SK-N-SH treated with all-trans-retinoic acid at 6 μM for 48 hours (cell line): ENCODE measurements around the gene GOLGA1.

ENCODE experiments used
- ATAC-seq: fragments of 200-7000 bp; cut with Tn5 transposase; 3 replicates; pipeline ENCODE4 v1.9.1; 2020; ENCODE audit warnings: mild to moderate bottlenecking, moderate library complexity
- ARNTL ChIP-seq: fragments of 450-650 bp; formaldehyde crosslinking; IDR thresholded peaks from 2 replicates; pipeline ENCODE4 v1.5.0; 2020; ENCODE audit warnings: low read depth, mild to moderate bottlenecking, moderate library complexity, borderline replicate concordance
- BACH2 ChIP-seq: fragments of 250-450 bp; sonication (Bioruptor Pico); IDR thresholded peaks from 2 replicates; pipeline ENCODE4 v1.9.0; 2021; ENCODE audit warnings: mild to moderate bottlenecking, borderline replicate concordance
- CREB5 ChIP-seq: fragments of 250-450 bp; sonication (Bioruptor Pico); IDR thresholded peaks from 2 replicates; pipeline ENCODE4 v1.5.1; 2020; ENCODE audit warnings: low read depth, mild to moderate bottlenecking, moderate library complexity
- CSDC2 ChIP-seq: fragments of 250-450 bp; sonication (Bioruptor Pico); IDR thresholded peaks from 2 replicates; pipeline ENCODE4 v1.5.0; 2020; ENCODE audit warnings: mild to moderate bottlenecking, moderate library complexity
- CSRNP3 ChIP-seq: fragments of 250-450 bp; sonication (Bioruptor Pico); IDR thresholded peaks from 2 replicates; pipeline ENCODE4 v1.5.1; 2021; ENCODE audit warnings: mild to moderate bottlenecking, moderate library complexity
- ESRRG ChIP-seq: fragments of 250-450 bp; sonication (Bioruptor Pico); IDR thresholded peaks from 2 replicates; pipeline ENCODE4 v1.6.1; 2021; ENCODE audit warnings: mild to moderate bottlenecking
- GLIS3 ChIP-seq: fragments of 250-450 bp; sonication (Bioruptor Pico); IDR thresholded peaks from 2 replicates; pipeline ENCODE4 v1.5.0; 2020; ENCODE audit warnings: mild to moderate bottlenecking, moderate library complexity
- ISL1 ChIP-seq: fragments of 250-450 bp; sonication (Bioruptor Pico); IDR thresholded peaks from 2 replicates; pipeline ENCODE4 v2.1.2; 2022; ENCODE audit warnings: mild to moderate bottlenecking, moderate library complexity
- OSR1 ChIP-seq: fragments of 250-450 bp; sonication (Bioruptor Pico); IDR thresholded peaks from 2 replicates; pipeline ENCODE4 v1.8.0; 2022; ENCODE audit warnings: moderate library complexity, mild to moderate bottlenecking, inconsistent platforms
- PATZ1 ChIP-seq: fragments of 250-450 bp; sonication (Bioruptor Pico); IDR thresholded peaks from 2 replicates; pipeline ENCODE4 v1.8.0; 2020; ENCODE audit warnings: mild to moderate bottlenecking, moderate library complexity, borderline replicate concordance
- PPARA ChIP-seq: fragments of 250-450 bp; sonication (Bioruptor Pico); IDR thresholded peaks from 2 replicates; pipeline ENCODE4 v1.5.0; 2020; ENCODE audit warnings: mild to moderate bottlenecking, borderline replicate concordance
- RARB ChIP-seq: fragments of 250-450 bp; sonication (Bioruptor Pico); IDR thresholded peaks from 2 replicates; pipeline ENCODE4 v1.8.0; 2021; ENCODE audit warnings: mild to moderate bottlenecking, moderate library complexity
- SNAI2 ChIP-seq: fragments of 250-450 bp; sonication (Bioruptor Pico); IDR thresholded peaks from 2 replicates; pipeline ENCODE4 v1.5.0; 2020; ENCODE audit warnings: mild to moderate bottlenecking, moderate library complexity
- TCF4 ChIP-seq: fragments of 250-450 bp; sonication (Bioruptor Pico); IDR thresholded peaks from 2 replicates; pipeline ENCODE4 v1.8.0; 2021; ENCODE audit warnings: mild to moderate bottlenecking, moderate library complexity, borderline replicate concordance
- TOX ChIP-seq: fragments of 250-450 bp; sonication (Bioruptor Pico); IDR thresholded peaks from 2 replicates; pipeline ENCODE4 v1.8.0; 2021; ENCODE audit warnings: mild to moderate bottlenecking, moderate library complexity, borderline replicate concordance
- TSHZ2 ChIP-seq: fragments of 250-450 bp; sonication (Bioruptor Pico); IDR thresholded peaks from 2 replicates; pipeline ENCODE4 v1.5.0; 2020; ENCODE audit warnings: mild to moderate bottlenecking, moderate library complexity
- ZC3H10 ChIP-seq: fragments of 250-450 bp; sonication (Bioruptor Pico); IDR thresholded peaks from 2 replicates; pipeline ENCODE4 v1.5.1; 2021; ENCODE audit warnings: mild to moderate bottlenecking, moderate library complexity
- ZFP3 ChIP-seq: fragments of 250-450 bp; sonication (Bioruptor Pico); IDR thresholded peaks from 2 replicates; pipeline ENCODE4 v1.5.0; 2020; ENCODE audit warnings: mild to moderate bottlenecking, moderate library complexity
- ZFP30 ChIP-seq: fragments of 450-650 bp; formaldehyde crosslinking; IDR thresholded peaks from 2 replicates; pipeline ENCODE4 v1.5.0; 2022; ENCODE audit warnings: mild to moderate bottlenecking, moderate library complexity
- ZNF565 ChIP-seq: fragments of 450-650 bp; formaldehyde crosslinking; conservative IDR thresholded peaks from 2 replicates; pipeline ENCODE4 v1.5.0; 2020; ENCODE audit warnings: low read depth, mild to moderate bottlenecking, moderate library complexity
- ZNF70 ChIP-seq: fragments of 450-650 bp; formaldehyde crosslinking; IDR thresholded peaks from 2 replicates; pipeline ENCODE4 v1.5.0; 2020; ENCODE audit warnings: mild to moderate bottlenecking, moderate library complexity
- ZNF8 ChIP-seq: fragments of 450-650 bp; formaldehyde crosslinking; IDR thresholded peaks from 2 replicates; pipeline ENCODE4 v1.5.0; 2020; ENCODE audit warnings: mild to moderate bottlenecking, moderate library complexity

Gene GOLGA1

GRCh38 chr9:124954255-124954654 is 13.4 kb upstream of the GOLGA1 start:
- ATAC-seq = no peak

GRCh38 chr9:124950050-124950718 is 9.3 kb upstream of the GOLGA1 start:
- TF ChIP-seq CSDC2 (no peak), RARB (no peak), ISL1 (no peak), ZNF70 (CRISPR knock-in tag) (no peak)
- TF ChIP-seq, all 23 proteins: peak for 0

More at GRCh38 chr9:124954255-124954654, 13.4 kb upstream of the GOLGA1 start:
- TF ChIP-seq TCF4 = no peak
- no peak for TF ChIP-seq CSRNP3
- no peak for TF ChIP-seq GLIS3 (CRISPR knock-in tag)
- TF ChIP-seq ZFP3 (CRISPR knock-in tag) = no peak
- no peak for TF ChIP-seq ZNF70 (CRISPR knock-in tag)
- TF ChIP-seq OSR1 = no peak
- no peak for TF ChIP-seq ZNF565 (CRISPR knock-in tag)
- TF ChIP-seq, all 23 proteins: peak for 0

GRCh38 chr9:124949387-124949786 is 8.5 kb upstream of the GOLGA1 start:
- TF ChIP-seq ZNF8 (CRISPR knock-in tag) (no peak), ZFP30 (CRISPR knock-in tag) (no peak)

More at GRCh38 chr9:124950050-124950718, 9.3 kb upstream of the GOLGA1 start:
- no peak for ATAC-seq

GRCh38 chr9:124947727-124948391 is 7.0 kb upstream of the GOLGA1 start:
- no peak for TF ChIP-seq ZC3H10 (CRISPR knock-in tag)
- no peak for TF ChIP-seq ZFP3 (CRISPR knock-in tag)
- no peak for TF ChIP-seq GLIS3 (CRISPR knock-in tag)
- TF ChIP-seq CREB5 (CRISPR knock-in tag) = no peak
- no peak for TF ChIP-seq ZNF565 (CRISPR knock-in tag)
- no peak for TF ChIP-seq BACH2 (CRISPR knock-in tag)
- TF ChIP-seq SNAI2 (CRISPR knock-in tag) = no peak
- TF ChIP-seq ARNTL (CRISPR knock-in tag) = no peak
- no peak for TF ChIP-seq CSRNP3
- no peak for TF ChIP-seq PATZ1 (CRISPR knock-in tag)
- TF ChIP-seq TOX = no peak
- TF ChIP-seq PPARA = no peak
- no peak for TF ChIP-seq ISL1
- TF ChIP-seq TSHZ2 (CRISPR knock-in tag) = no peak
- TF ChIP-seq CSDC2 = no peak
- no peak for TF ChIP-seq ZNF8 (CRISPR knock-in tag)
- no peak for TF ChIP-seq ZFP30 (CRISPR knock-in tag)
- no peak for TF ChIP-seq TCF4
- no peak for TF ChIP-seq OSR1
- TF ChIP-seq ESRRG (CRISPR knock-in tag) = no peak
- no peak for ATAC-seq

More at GRCh38 chr9:124949387-124949786, 8.5 kb upstream of the GOLGA1 start:
- no peak for ATAC-seq
